Loucy (cell line): Measurements from ENCODE around the gene MGA.

ENCODE experiments used
- CTCF ChIP-seq: fragments of 200-600 bp; sonication (generic); conservative IDR thresholded peaks from 2 replicates; pipeline ENCODE4 v1.5.1; 2014; ENCODE audit warnings: mild to moderate bottlenecking, antibody characterized with exemption, low read length
- EZH2phosphoT487 ChIP-seq: fragments of 200-600 bp; IDR thresholded peaks from 2 replicates; pipeline ENCODE4 v1.6.1; 2018; ENCODE audit warnings: antibody characterized with exemption, mild to moderate bottlenecking, moderate library complexity, borderline replicate concordance

DNA sequence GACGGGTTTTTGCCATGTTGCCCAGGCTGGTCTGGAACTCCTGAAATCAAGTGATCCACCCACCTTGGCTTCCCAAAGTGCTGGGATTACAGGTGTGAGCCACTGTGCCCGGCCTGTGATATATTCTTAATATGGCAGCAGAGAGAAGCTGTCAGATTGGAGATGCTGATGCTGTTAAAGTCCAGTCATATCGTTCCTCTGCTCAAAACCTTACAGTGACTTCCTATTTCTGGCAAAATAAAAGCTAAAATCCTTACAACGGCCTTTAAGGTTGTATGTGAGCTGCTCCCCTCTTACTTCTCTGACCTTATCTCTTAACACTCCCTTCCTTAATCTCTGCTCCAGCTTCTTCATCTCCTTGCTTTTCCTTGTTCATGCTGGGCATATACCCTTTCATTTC, 26.6 kb upstream of the MGA start:
- TF ChIP-seq CTCF: no peak
- no peak for TF ChIP-seq EZH2phosphoT487
